ENCODE data around the gene PRG2. TPM values are rescaled to one million over a fixed set of nuclear protein-coding genes. Genes with fewer than 3 reads are reported as not detected.

Gene PRG2, protein sequence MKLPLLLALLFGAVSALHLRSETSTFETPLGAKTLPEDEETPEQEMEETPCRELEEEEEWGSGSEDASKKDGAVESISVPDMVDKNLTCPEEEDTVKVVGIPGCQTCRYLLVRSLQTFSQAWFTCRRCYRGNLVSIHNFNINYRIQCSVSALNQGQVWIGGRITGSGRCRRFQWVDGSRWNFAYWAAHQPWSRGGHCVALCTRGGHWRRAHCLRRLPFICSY
- 0.45 TPM for total RNA-seq
- long read RNA-seq, partial matches to known transcripts, result 0 of 1 reads
- long read RNA-seq, other reads (novel, unspliced or antisense), result 0 of 1 reads

- DNase-seq (ENCODE audit: low spot score), result no peak
These were observed at the start of gene PRG2 for GRCh38 chr11:57390535-57390934. PRG2 (minus strand) TSS chr11:57390650; CDS start chr11:57389944, 706 bp downstream.

DNA sequence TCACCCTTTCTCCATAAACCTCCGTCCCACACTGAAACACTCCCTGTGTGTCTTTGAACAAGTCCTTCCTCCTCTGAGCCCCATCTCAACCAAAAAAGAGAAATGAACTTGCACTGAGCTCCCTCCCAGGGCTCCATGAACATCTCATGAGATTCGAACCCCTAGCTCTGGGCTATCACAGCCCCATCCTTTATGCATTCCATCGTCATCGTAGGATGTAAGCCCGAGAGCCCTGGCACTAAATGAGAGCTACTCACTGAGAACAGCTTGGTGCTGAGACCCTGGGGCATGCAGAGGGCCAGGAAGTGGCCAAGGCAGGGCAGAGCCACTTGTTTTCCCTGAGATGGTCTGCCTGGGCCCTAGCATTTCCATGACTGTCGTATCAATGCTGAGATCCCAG lies 49.3 kb upstream of the PRG2 start:
- no peak for DNase-seq (ENCODE audit: low spot score)

DNA sequence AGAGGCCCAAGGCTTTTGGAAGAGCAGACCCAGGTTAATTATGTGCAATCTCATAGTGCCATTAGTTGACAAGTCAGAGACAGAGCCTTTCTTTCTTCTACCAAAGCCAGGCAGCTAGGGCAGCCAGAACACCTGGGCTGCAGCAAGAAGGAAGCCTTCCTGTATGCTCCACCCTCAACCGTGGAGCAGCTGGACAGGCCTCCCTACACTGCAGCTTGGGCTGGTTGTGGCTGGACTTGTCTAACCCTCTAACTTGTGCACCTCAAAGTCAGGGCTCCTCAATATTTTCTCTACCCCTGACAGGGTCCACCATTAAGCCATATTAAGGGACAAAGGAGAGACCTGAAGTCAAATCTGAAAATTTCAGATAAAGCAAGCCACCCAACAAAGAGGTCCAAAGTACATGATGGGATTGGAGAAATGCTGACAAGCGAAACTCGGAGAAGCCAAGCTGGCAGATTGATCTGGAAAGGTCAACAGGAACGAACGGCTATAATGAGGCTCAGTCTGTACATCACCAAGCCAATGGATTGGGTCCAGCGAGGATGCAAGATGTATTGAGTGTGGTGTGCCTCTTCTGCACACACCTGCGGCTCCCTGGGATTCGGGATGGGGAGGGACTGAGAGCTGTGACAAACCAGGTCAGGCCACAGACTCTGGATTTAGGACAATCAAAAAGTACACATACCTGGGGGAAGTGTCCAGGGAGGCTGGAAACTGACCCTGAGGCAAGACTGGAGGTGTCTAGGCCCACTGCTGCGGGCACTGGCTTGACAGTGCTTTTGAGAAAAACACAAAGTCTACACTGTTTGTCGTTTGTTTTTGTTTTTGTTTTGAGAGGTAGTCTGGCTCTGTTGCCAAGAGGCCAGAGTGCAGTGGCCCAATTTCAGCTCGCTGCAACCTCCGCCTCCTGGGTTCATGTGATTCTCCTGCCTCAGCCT lies 48.2 kb upstream of the PRG2 start:
- no peak for DNase-seq (ENCODE audit: low spot score)

DNA sequence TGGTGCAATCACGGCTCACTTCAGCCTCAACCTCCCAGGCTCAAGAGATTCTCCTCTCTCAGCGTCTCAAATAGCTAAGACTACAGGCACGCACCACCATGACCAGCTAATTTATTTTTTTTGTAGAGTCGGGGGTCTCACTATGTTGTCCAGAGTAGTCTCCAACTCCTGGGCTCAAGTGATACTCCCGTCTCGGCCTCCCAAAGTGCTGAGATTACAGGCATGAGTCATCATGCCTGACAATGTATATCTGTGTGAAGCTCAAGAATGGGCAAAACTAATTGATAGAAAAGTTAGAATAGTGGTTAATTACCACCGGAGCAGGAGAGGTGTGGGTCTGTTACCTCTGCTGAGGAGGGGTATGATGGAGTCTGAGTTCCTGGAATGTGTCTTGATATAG lies 45.6 kb upstream of the PRG2 start:
- peak; percentile 37 for DNase-seq (ENCODE audit: low spot score)

DNA sequence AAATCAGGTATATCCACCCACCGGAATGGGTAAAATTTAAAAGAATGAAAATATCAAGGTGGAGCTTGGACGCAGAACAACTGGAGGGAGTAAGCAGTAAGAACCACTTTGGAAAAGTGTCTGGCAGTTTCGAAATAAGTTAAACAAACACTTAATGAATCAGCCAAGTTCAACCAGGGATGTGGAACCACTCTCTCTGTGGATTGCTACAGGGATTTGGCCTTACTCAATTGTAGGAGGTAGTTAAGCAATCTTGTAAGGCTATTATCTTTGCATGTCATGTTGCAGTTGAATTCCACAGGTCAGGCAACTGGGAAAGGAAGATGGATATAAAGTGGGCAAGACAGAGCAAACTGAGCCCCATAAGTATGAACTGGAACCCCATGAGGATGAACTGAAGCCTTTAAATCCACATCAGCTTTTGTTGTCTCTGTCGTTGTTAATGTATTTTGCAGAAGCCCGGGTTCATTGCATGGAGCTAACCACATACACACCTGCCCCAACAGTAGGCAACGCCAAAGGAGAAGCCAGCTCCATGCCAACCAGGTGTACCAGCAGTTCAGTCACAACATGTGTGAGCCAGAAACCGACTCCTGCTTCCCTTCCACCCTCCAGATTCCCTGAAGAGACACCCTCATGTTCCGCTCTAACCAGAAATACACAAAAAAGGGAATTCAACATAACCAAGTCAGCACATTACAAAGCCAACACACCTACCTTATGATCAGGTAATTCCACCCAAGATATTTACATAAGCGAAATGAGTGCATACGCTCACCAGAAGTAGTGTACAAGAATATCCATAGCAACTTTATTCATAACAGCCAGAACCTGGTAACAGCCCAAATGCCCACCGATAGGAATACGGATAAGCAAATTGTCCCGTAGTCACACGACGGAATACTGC lies 44.4 kb upstream of the PRG2 start:
- peak; percentile 55 for DNase-seq (ENCODE audit: low spot score)

DNA sequence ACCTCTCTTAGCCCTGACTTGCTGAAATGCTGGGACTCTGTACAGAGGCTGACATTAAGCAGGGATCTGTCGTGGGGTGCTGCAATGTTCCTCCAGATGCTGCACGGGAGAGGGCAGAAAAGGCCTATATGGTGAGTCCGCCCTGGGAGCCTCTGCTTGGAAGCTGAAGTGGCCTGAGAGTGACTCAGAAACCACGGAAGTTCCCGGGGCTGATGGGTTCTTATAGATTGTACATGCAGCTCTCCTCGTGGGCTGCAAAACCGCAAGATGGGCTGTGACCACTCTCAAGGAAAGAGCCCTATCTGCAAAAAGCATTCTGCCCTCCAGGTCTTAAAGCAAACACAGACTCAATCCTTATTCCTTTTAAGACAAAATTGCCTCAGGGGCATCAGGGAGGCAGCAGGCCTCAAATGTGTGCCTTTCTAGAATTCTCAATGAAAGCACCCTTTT lies 42.3 kb upstream of the PRG2 start:
- DNase-seq (ENCODE audit: low spot score), result no peak

DNA sequence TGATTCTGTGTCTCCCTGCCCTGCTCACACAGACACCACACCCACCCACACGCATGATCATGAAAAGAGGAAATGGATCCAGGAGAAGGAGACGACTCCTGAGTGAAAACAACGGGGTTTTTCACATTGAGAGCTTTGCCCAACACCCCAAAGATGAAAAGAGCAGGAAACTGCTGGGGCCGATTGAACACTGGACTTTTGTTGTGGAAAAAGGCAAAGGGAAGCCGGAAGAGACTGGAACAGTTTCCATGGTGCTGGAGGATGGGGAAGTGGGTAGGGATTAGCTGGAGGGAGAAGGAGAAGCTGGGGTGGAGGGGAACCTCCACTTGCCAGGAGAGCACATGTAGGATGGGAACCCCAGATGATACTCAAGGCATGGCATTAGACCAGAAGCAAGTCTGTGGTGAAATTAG lies 41.7 kb upstream of the PRG2 start:
- DNase-seq (ENCODE audit: low spot score), result no peak

GRCh38 chr11:57430952-57431351 lies 40.5 kb upstream of the PRG2 start:
- no peak for DNase-seq (ENCODE audit: low spot score)

DNA sequence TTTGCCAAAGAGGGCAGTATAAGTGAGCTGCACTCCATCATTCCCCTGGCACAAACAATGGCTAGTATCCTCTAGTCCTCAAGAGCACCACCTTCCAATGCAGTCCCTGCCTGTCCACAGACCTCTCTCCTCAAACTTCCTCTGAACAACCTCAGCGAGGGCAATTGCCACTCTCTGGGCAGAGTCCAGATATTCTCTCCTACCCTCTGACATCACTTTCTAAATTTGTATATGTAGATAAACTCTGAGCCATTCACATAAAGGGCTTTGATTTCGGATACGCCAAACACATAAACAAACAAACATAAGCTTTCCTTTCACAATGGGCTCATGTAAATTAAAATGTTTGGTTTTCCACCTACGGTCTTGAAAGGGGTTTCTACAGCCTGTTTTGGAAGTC lies 39.5 kb upstream of the PRG2 start:
- DNase-seq (ENCODE audit: low spot score), result no peak

GRCh38 chr11:57428643-57429042 lies 38.2 kb upstream of the PRG2 start:
- DNase-seq (ENCODE audit: low spot score), result no peak

GRCh38 chr11:57427727-57428082 lies 37.3 kb upstream of the PRG2 start:
- DNase-seq (ENCODE audit: low spot score), result peak; percentile 89

GRCh38 chr11:57426929-57427726 lies 36.7 kb upstream of the PRG2 start, which contains the start of gene SLC43A3:
SLC43A3 (minus strand) TSS chr11:57427121; CDS start chr11:57426172, 949 bp downstream.
- DNase-seq (ENCODE audit: low spot score), result no peak

DNA sequence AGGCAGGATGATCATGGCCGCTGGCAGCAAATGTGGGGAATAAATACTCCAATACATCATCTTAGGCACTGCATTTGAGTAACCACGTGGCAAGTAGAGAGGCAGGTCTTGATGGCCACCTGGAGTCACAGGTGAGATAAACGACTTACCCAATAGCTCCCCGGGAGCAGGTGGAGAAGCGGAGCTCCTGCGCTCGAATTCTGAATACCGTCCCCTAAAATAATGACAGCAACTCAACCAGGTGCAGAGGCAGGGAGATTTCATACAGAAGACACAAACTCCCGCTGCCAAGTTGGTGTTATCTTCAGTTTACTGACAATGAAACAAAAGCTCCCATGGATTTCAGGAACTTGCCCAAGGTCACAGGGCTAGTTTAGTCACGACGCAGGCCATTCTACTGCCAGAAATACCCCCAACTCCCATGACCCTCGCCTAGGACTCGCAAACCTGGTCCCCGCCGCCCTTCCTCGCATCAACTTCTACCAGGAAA lies 36.0 kb upstream of the PRG2 start:
- DNase-seq (ENCODE audit: low spot score), result no peak

GRCh38 chr11:57425565-57426438 lies 35.4 kb upstream of the PRG2 start:
- no peak for DNase-seq (ENCODE audit: low spot score)

- DNase-seq (ENCODE audit: low spot score), result no peak
These were observed 34.5 kb upstream of the PRG2 start for GRCh38 chr11:57424792-57425564.

DNA sequence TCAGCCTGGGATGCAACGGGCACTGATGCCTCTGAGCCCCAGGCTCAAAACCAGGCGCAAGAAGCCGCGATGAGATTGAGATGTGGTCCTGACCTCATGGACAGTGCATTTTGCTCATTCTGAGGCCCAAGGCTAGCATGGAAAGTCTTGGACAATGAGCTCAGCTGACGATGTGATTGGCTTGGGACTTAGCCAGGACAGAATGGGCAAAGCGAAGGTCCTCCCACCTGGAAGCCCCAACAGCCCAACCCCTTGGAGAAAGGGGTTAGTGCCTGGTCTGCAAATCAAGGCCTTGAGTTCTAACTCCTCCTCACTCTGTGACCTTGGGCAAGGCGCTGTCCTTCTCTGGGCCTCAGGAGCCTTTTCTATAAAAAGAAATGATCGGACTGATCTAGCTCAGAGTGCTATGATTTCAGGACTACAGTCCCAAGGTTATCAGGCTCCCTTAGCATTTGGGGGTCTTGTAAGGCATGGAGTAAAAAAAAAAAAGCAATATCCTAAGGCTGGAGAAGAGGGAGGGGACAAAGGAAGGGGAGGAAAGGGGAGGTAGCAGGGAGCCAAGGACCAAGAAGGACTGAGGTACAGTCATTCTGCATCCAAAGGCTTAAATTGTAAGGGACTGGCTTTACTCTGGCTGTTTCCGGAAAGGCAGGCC lies 33.8 kb upstream of the PRG2 start:
- no peak for DNase-seq (ENCODE audit: low spot score)

DNA sequence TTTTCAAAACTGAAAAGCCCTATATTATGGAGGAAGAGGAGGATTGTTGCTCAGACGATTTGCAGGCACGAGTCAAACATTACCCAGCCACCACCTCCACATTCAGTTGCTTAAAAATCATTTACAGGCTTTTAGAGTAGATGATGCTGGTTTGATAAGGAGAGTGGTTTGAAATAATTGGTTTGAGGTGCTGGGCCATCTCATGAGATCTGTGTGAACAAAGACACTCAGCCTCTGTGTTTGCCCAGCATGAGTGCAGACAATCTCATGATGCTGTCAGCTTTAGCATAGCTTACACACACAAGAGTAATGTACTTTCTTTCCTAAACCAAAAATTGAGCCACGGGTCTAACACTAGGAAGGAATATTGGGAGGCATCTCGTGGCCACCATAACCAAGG lies 32.2 kb upstream of the PRG2 start:
- no peak for DNase-seq (ENCODE audit: low spot score)

DNA sequence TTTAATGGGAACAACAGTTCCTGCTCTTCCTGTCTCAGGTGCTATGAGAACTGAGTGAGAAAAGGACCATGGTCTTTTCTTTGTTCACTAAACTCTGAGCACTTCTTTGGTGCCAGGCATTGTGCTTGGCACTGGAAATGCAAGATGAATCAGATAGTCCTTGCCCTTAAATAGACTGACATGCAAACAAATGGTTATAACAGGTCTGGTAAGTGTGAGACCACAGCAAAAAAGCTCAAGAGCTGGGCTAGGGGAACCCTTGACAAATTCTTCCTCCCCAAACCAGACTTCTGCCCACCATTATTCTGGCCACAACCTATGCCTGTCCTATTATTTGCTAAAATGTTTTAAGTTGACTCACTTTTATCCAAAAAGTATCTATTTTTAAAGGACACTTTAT lies 31.4 kb upstream of the PRG2 start:
- no peak for DNase-seq (ENCODE audit: low spot score)

Measured in mesenteric fat pad (tissue), 1 donor.